H9 (cell line): ENCODE data around the gene BOLA3. TPM values are rescaled to one million over a fixed set of nuclear protein-coding genes. Genes with fewer than 3 reads are reported as not detected.

Source experiments
- DNase-seq: peaks from one replicate; pipeline ENCODE4 v3.0.0-alpha.2; 2017
- H2AFZ ChIP-seq: one replicate; pipeline ENCODE4 v1.6.1; 2013; ENCODE audit warnings: mild to moderate bottlenecking, low read length, control low read depth, moderate library complexity
- H2AK5ac ChIP-seq: 2 replicates; pipeline ENCODE4 v1.6.1; 2013; ENCODE audit warnings: low read length, control low read depth, mixed read lengths; ENCODE audit not compliant: insufficient read length
- H2BK120ac ChIP-seq: one replicate; pipeline ENCODE4 v1.6.1; 2013; ENCODE audit warnings: low read depth, mild to moderate bottlenecking, low read length, control low read depth, inconsistent platforms; ENCODE audit not compliant: poor library complexity, severe bottlenecking
- H2BK12ac ChIP-seq: 2 replicates; pipeline ENCODE4 v1.6.1; 2013; ENCODE audit warnings: low read length, control low read depth, mixed read lengths, low read depth; ENCODE audit not compliant: insufficient read length
- H2BK15ac ChIP-seq: 2 replicates; pipeline ENCODE4 v1.6.1; 2013; ENCODE audit warnings: low read depth, low read length, control low read depth
- H2BK20ac ChIP-seq: one replicate; pipeline ENCODE4 v1.6.1; 2013; ENCODE audit warnings: low read depth, mild to moderate bottlenecking, low read length, control low read depth, inconsistent platforms; ENCODE audit not compliant: poor library complexity, severe bottlenecking
- H2BK5ac ChIP-seq: 2 replicates; pipeline ENCODE4 v1.6.1; 2013; ENCODE audit warnings: low read length, control low read depth, mixed read lengths; ENCODE audit not compliant: insufficient read length
- H3K14ac ChIP-seq: 2 replicates; pipeline ENCODE4 v1.6.1; 2013; ENCODE audit warnings: low read length, control low read depth; ENCODE audit not compliant: insufficient read depth
- H3K18ac ChIP-seq: 2 replicates; pipeline ENCODE4 v1.6.1; 2013; ENCODE audit warnings: low read depth, mild to moderate bottlenecking, mixed read lengths, low read length, control low read depth; ENCODE audit not compliant: insufficient read length
- H3K23ac ChIP-seq: 2 replicates; pipeline ENCODE4 v1.6.1; 2013; ENCODE audit warnings: low read length, control low read depth, mixed read lengths, low read depth; ENCODE audit not compliant: insufficient read length
- H3K23me2 ChIP-seq: 2 replicates; pipeline ENCODE4 v1.6.1; 2013; ENCODE audit warnings: low read depth, mild to moderate bottlenecking, mixed read lengths, low read length, control low read depth; ENCODE audit not compliant: insufficient read length, poor library complexity, severe bottlenecking
- H3K27ac ChIP-seq: 2 replicates; pipeline ENCODE4 v1.5.1; 2013; ENCODE audit warnings: low read length, control low read depth, mixed read lengths, low read depth; ENCODE audit not compliant: insufficient read length
- H3K27me3 ChIP-seq: 2 replicates; pipeline ENCODE4 v1.6.1; 2013; ENCODE audit warnings: low read length, control low read depth, inconsistent platforms; ENCODE audit not compliant: insufficient read depth
- H3K4ac ChIP-seq: 2 replicates; pipeline ENCODE4 v1.6.1; 2013; ENCODE audit warnings: low read depth, mild to moderate bottlenecking, control low read depth, inconsistent platforms, low read length, moderate library complexity
- H3K4me1 ChIP-seq: 2 replicates; pipeline ENCODE4 v1.6.1; 2013; ENCODE audit warnings: low read length, control low read depth, inconsistent platforms; ENCODE audit not compliant: insufficient read depth
- H3K4me2 ChIP-seq: 2 replicates; pipeline ENCODE4 v1.6.1; 2013; ENCODE audit warnings: low read length, control low read depth, mixed read lengths; ENCODE audit not compliant: insufficient read length, insufficient read depth
- H3K56ac ChIP-seq: 2 replicates; pipeline ENCODE4 v1.6.1; 2013; ENCODE audit warnings: low read depth, mild to moderate bottlenecking, mixed read lengths, low read length, control low read depth; ENCODE audit not compliant: insufficient read length
- H3K79me1 ChIP-seq: 2 replicates; pipeline ENCODE4 v1.6.1; 2013; ENCODE audit warnings: low read depth, mild to moderate bottlenecking, moderate library complexity, low read length, control low read depth, inconsistent platforms; ENCODE audit not compliant: insufficient read depth, poor library complexity, severe bottlenecking
- H3K79me2 ChIP-seq: 2 replicates; pipeline ENCODE4 v1.6.1; 2013; ENCODE audit warnings: low read length, control low read depth, inconsistent platforms; ENCODE audit not compliant: insufficient read depth
- H3K9ac ChIP-seq: 2 replicates; pipeline ENCODE4 v1.6.1; 2013; ENCODE audit warnings: low read length, control low read depth, mixed read lengths; ENCODE audit not compliant: insufficient read length; ENCODE audit errors: extremely low read depth
- H3K9me3 ChIP-seq: one replicate; pipeline ENCODE4 v1.6.1; 2013; ENCODE audit warnings: low read depth, low read length, inconsistent platforms; ENCODE audit not compliant: control insufficient read depth
- H3T11ph ChIP-seq: one replicate; pipeline ENCODE4 v1.6.1; 2013; ENCODE audit warnings: mild to moderate bottlenecking, low read length, control low read depth, inconsistent platforms
- H4K20me1 ChIP-seq: one replicate; pipeline ENCODE4 v1.6.1; 2013; ENCODE audit not compliant: control insufficient read depth, insufficient read length, insufficient read depth
- H4K5ac ChIP-seq: 2 replicates; pipeline ENCODE4 v1.6.1; 2013; ENCODE audit warnings: low read depth, mild to moderate bottlenecking, mixed read lengths, low read length, control low read depth; ENCODE audit not compliant: insufficient read length
- H4K8ac ChIP-seq: replicated peaks from 2 replicates; pipeline ENCODE4 v1.6.1; 2013; ENCODE audit warnings: low read length, control low read depth, mixed read lengths, low read depth; ENCODE audit not compliant: insufficient read length
- H4K91ac ChIP-seq: 2 replicates; pipeline ENCODE4 v1.6.1; 2013; ENCODE audit warnings: low read depth, mild to moderate bottlenecking, moderate library complexity, mixed read lengths, low read length, control low read depth; ENCODE audit not compliant: insufficient read length
- H3K27ac Mint-ChIP-seq, 3 experiments: 2 replicates in 2 of 3; 3 replicates in 1 of 3; pipeline ENCODE4 v1.8.0; 2020 to 2021; ENCODE audit warnings: mixed read lengths in 3 of 3, mild to moderate bottlenecking in 1 of 3, moderate library complexity in 1 of 3
- H3K27me3 Mint-ChIP-seq: 2 replicates; pipeline ENCODE4 v1.8.0; 2021; ENCODE audit warnings: low read depth, mild to moderate bottlenecking, moderate library complexity, mixed read lengths
- H3K36me3 Mint-ChIP-seq, 3 experiments: 2 replicates in 2 of 3; 3 replicates in 1 of 3; pipeline ENCODE4 v1.8.0; 2020 to 2021; ENCODE audit warnings: low read depth in 3 of 3, mixed read lengths in 3 of 3; ENCODE audit not compliant: insufficient read depth in 1 of 3
- H3K4me1 Mint-ChIP-seq, 2 experiments: 2 replicates each; pipeline ENCODE4 v1.8.0; 2020; ENCODE audit warnings: mixed read lengths in 2 of 2
- H3K4me3 Mint-ChIP-seq, 2 experiments: 2 replicates in 1 of 2; 3 replicates in 1 of 2; pipeline ENCODE4 v1.8.0; 2020 to 2021; ENCODE audit warnings: mild to moderate bottlenecking in 2 of 2, mixed read lengths in 2 of 2, moderate library complexity in 1 of 2
- H3K9me3 Mint-ChIP-seq, 2 experiments: 2 replicates in 1 of 2; 3 replicates in 1 of 2; pipeline ENCODE4 v1.8.0; 2020; ENCODE audit warnings: mild to moderate bottlenecking in 2 of 2, mixed read lengths in 2 of 2, moderate library complexity in 1 of 2
- CTCF ChIP-seq: fragments of 200-600 bp; sonication (generic); conservative IDR thresholded peaks from 3 replicates; pipeline ENCODE4 v1.8.0; 2021; ENCODE audit warnings: antibody characterized with exemption, mild to moderate bottlenecking
- WGBS: extraction: QIAGEN DNeasy Blood & Tissue Kit; methylation state at CpG from one replicate; pipeline ENCODE4 v1.1.7; 2013; ENCODE audit warnings: missing lambda C conversion rate, low lambda C conversion rate, mixed read lengths; ENCODE audit not compliant: insufficient read length; ENCODE audit errors: extremely low coverage; 5-methylcytosine and 5-hydroxymethylcytosine counted together
- total RNA-seq: library from RNA; stranded (reverse); gene quantifications from 2 replicates; pipeline ENCODE4 v1.2.1, GENCODE V29; 2021

The BOLA3 gene
- total RNA-seq, 1 experiment from 2014 or later: 45.0 TPM

- H3K4me2 ChIP-seq: no peak overlapping the region
- H2AFZ ChIP-seq: no peak overlapping the region
- no peak overlapping the region for H2BK120ac ChIP-seq
- H3K79me2 ChIP-seq: no peaks in the 10 kb centered on the region
- H3K23me2 ChIP-seq: no peaks in the 10 kb centered on the region
- H2BK5ac ChIP-seq: no peak overlapping the region
- no peak overlapping the region for H2BK12ac ChIP-seq
- WGBS: no CpG with 5 or more reads among the region's 8 CpGs
- H3K27me3 ChIP-seq: no peaks in the 10 kb centered on the region
- peaks cover 2% of the 10 kb centered on the region; the same call in 1 of the 2 replicates for H3K27me3 Mint-ChIP-seq
- H4K20me1 ChIP-seq: no peaks in the 10 kb centered on the region
- H3K9ac ChIP-seq: no peak overlapping the region
- no peak overlapping the region for H3K14ac ChIP-seq
- no peaks in the 10 kb centered on the region for H3K9me3 Mint-ChIP-seq
- peaks cover 27 to 31% of the 10 kb centered on the region in 2 experiments for H3K4me1 Mint-ChIP-seq
- H2BK20ac ChIP-seq: no peak overlapping the region
- H3K27ac ChIP-seq: no peak overlapping the region
- H3K4me3 Mint-ChIP-seq: no peak overlapping the region
- H4K5ac ChIP-seq: no peak overlapping the region
- H3K56ac ChIP-seq: no peak overlapping the region
- H3K9me3 ChIP-seq: no peaks in the 10 kb centered on the region
- no peak overlapping the region for H3K18ac ChIP-seq
- no peak overlapping the region for H3T11ph ChIP-seq
- no peak overlapping the region for H2AK5ac ChIP-seq
- no peaks in the 10 kb centered on the region; the same call in 1 of the 2 replicates for H3K4me1 ChIP-seq
- no peak overlapping the region for H4K91ac ChIP-seq
- no peak overlapping the region for H2BK15ac ChIP-seq
- no peak overlapping the region for H3K27ac Mint-ChIP-seq
- DNase-seq: no peak
- no peaks in the 10 kb centered on the region for H3K36me3 Mint-ChIP-seq
- no peak overlapping the region for H3K23ac ChIP-seq
- H3K79me1 ChIP-seq: no peaks in the 10 kb centered on the region
- no peak overlapping the region for H3K4ac ChIP-seq
- no peak overlapping the region for H4K8ac ChIP-seq
- TF ChIP-seq CTCF: no peak
These were observed 38.2 kb downstream of the BOLA3 start for GRCh38 chr2:74109551-74109950.
